Cardiac muscle cell (in vitro differentiated cells and primary cell): Measurements from ENCODE around the gene HYKK. TPM values are rescaled to one million over a fixed set of nuclear protein-coding genes. Genes with fewer than 3 reads are reported as not detected.

Experiments used
- DNase-seq, 2 donors: peaks; one replicate each; pipeline versions ENCODE4 v3.0.0 to v3.0.0-alpha.2; 2010 to 2017; ENCODE audit warnings: low read depth in 1 of 2, low spot score in 1 of 2
- H3K27ac ChIP-seq: fragments of 200-600 bp; sonication (generic); 2 replicates; pipeline ENCODE4 v1.5.1; 2016
- H3K27me3 ChIP-seq: fragments of 200-600 bp; sonication (generic); 2 replicates; pipeline ENCODE4 v1.6.0; 2016; ENCODE audit warnings: control low read depth
- H3K36me3 ChIP-seq: fragments of 200-600 bp; sonication (generic); 2 replicates; pipeline ENCODE4 v1.5.1; 2016; ENCODE audit warnings: control low read depth
- H3K4me1 ChIP-seq: fragments of 200-600 bp; sonication (generic); 2 replicates; pipeline ENCODE4 v1.8.1; 2017; ENCODE audit warnings: low read depth, mild to moderate bottlenecking, mixed run types
- H3K4me3 ChIP-seq: fragments of 200-600 bp; sonication (generic); 2 replicates; pipeline ENCODE4 v1.5.1; 2016; ENCODE audit warnings: mild to moderate bottlenecking
- H3K9me3 ChIP-seq: fragments of 200-600 bp; sonication (generic); 2 replicates; pipeline ENCODE4 v1.5.1; 2017; ENCODE audit warnings: low read depth, mild to moderate bottlenecking, control low read depth
- CTCF ChIP-seq: IDR thresholded peaks from 2 replicates; pipeline ENCODE4 v1.5.1; 2012; ENCODE audit warnings: low read depth, mild to moderate bottlenecking, low read length
- polyA plus RNA-seq: library from polyadenylated mRNA; unstranded; fragments of >200 nt; fragmentation: Nextera tagmentation; extraction: Ambion mirVana; gene quantifications from 2 replicates; pipeline ENCODE4 v1.2.1, GENCODE V29; 2016
- total RNA-seq: library from RNA; depleted of rRNA; stranded (reverse); fragments of >200 nt; gene quantifications from 2 replicates; pipeline ENCODE4 v1.2.3, GENCODE V29; 2016

HYKK gene
- total RNA-seq: 6.1 and 9.2 TPM in 2 replicates
- 3.7 and 6.4 TPM in 2 replicates for polyA plus RNA-seq

- peak; percentile 97 to 98 for DNase-seq
- no peaks in the 10 kb centered on the region for H3K4me1 ChIP-seq
- peaks cover 16% of the 10 kb centered on the region for H3K27me3 ChIP-seq
- H3K27ac ChIP-seq: no peak within 1 kb of the TSS
- peak within 1 kb of the TSS; percentile 57 for H3K4me3 ChIP-seq
- no peaks in the 10 kb centered on the region for H3K36me3 ChIP-seq
- TF ChIP-seq CTCF: no peak
- H3K9me3 ChIP-seq: no peaks in the 10 kb centered on the region
Measured at GRCh38 chr15:78506971-78507830, at the start of gene HYKK. HYKK (plus strand) TSS chr15:78507577; CDS start chr15:78513089, 5,512 bp downstream.

GRCh38 chr15:78460737-78461136 is 46.6 kb upstream of the HYKK start:
- DNase-seq: no peak
- no peak for TF ChIP-seq CTCF
- peaks cover 17% of the 10 kb centered on the region for H3K36me3 ChIP-seq
- H3K27me3 ChIP-seq: no peaks in the 10 kb centered on the region
- no peak overlapping the region for H3K27ac ChIP-seq
- no peak overlapping the region for H3K4me3 ChIP-seq
- peaks cover 18% of the 10 kb centered on the region for H3K4me1 ChIP-seq
- no peaks in the 10 kb centered on the region for H3K9me3 ChIP-seq

- Histone ChIP-seq H3K4me3 (no peak overlapping the region), H3K27ac (no peak overlapping the region), H3K4me1 (peaks cover 14% of the 10 kb centered on the region), H3K27me3 (no peaks in the 10 kb centered on the region), H3K9me3 (no peaks in the 10 kb centered on the region), H3K36me3 (peaks cover 19% of the 10 kb centered on the region)
- no peak for TF ChIP-seq CTCF
- DNase-seq: peak in 1 of 2 donors; percentile 17
Measured at GRCh38 chr15:78461171-78461888, 46.0 kb upstream of the HYKK start.

- H3K36me3 ChIP-seq: peaks cover 67% of the 10 kb centered on the region
- no peak overlapping the region for H3K4me3 ChIP-seq
- H3K4me1 ChIP-seq: peaks cover 11% of the 10 kb centered on the region
- no peak for DNase-seq
- no peaks in the 10 kb centered on the region for H3K27me3 ChIP-seq
- TF ChIP-seq CTCF: no peak
- no peak overlapping the region for H3K27ac ChIP-seq
- no peaks in the 10 kb centered on the region for H3K9me3 ChIP-seq
Measured at GRCh38 chr15:78469031-78469430, 38.3 kb upstream of the HYKK start.

- no peak overlapping the region for H3K27ac ChIP-seq
- no peak overlapping the region for H3K4me3 ChIP-seq
- no peak for TF ChIP-seq CTCF
- H3K9me3 ChIP-seq: no peaks in the 10 kb centered on the region
- DNase-seq: no peak
- peaks cover 74% of the 10 kb centered on the region for H3K36me3 ChIP-seq
- H3K4me1 ChIP-seq: no peaks in the 10 kb centered on the region
- no peaks in the 10 kb centered on the region for H3K27me3 ChIP-seq
Measured at GRCh38 chr15:78477295-78477694, 30.1 kb upstream of the HYKK start.
